Glutamatergic neuron (in vitro differentiated cells): ENCODE measurements around the gene SERINC4. TPM values are rescaled to one million over a fixed set of nuclear protein-coding genes. Genes with fewer than 3 reads are reported as not detected.
"Not testable (repeated sequence)": the region's sequence is repeated elsewhere in the genome, so short reads cannot be mapped to it uniquely, and the experiment has no call there.

Experiments used
- DNase-seq: peaks from one replicate; pipeline ENCODE4 v3.0.0; 2022
- H3K27ac Mint-ChIP-seq: one replicate; pipeline ENCODE4 v1.8.0; 2020; ENCODE audit warnings: mild to moderate bottlenecking, mixed read lengths, inconsistent platforms; ENCODE audit not compliant: unreplicated experiment
- H3K27me3 Mint-ChIP-seq: one replicate; pipeline ENCODE4 v1.8.0; 2020; ENCODE audit warnings: mild to moderate bottlenecking, moderate library complexity, mixed read lengths, inconsistent platforms; ENCODE audit not compliant: unreplicated experiment
- H3K36me3 Mint-ChIP-seq: one replicate; pipeline ENCODE4 v1.8.0; 2020; ENCODE audit warnings: mild to moderate bottlenecking, mixed read lengths, inconsistent platforms; ENCODE audit not compliant: unreplicated experiment
- H3K4me1 Mint-ChIP-seq: one replicate; pipeline ENCODE4 v1.8.0; 2020; ENCODE audit warnings: mild to moderate bottlenecking, low read depth, mixed read lengths, inconsistent platforms; ENCODE audit not compliant: unreplicated experiment
- H3K4me3 Mint-ChIP-seq: one replicate; pipeline ENCODE4 v1.8.0; 2020; ENCODE audit warnings: mild to moderate bottlenecking, mixed read lengths, inconsistent platforms; ENCODE audit not compliant: unreplicated experiment
- H3K9me3 Mint-ChIP-seq: one replicate; pipeline ENCODE4 v1.8.0; 2020; ENCODE audit warnings: mild to moderate bottlenecking, moderate library complexity, mixed read lengths, inconsistent platforms; ENCODE audit not compliant: unreplicated experiment
- CTCF ChIP-seq: fragments of 200-600 bp; sonication (generic); IDR thresholded peaks from one replicate; pipeline ENCODE4 v1.5.0; 2021; ENCODE audit not compliant: partially characterized antibody, unreplicated experiment
- microRNA-seq: library from miRNA; unstranded; fragments of <30 nt; microRNA quantifications from one replicate; pipeline ENCODE4, GENCODE V29; 2020; ENCODE audit not compliant: unreplicated experiment
- total RNA-seq: library from RNA; stranded (reverse); fragmentation: NEBNext Ultra II Directional; extraction: Animal tissue kit (Norgen Biotek cat#: 25700); gene quantifications from one replicate; pipeline ENCODE4 v1.2.1, GENCODE V29; 2021; ENCODE audit not compliant: unreplicated experiment

Gene SERINC4
- total RNA-seq, 1 donor from 2014 or later = not detected

GRCh38 chr15:43749690-43750345, 50.2 kb downstream of the SERINC4 start:
- DNase-seq = no peak
- H3K27ac Mint-ChIP-seq = no peak overlapping the region
- peaks cover 5% of the 10 kb centered on the region for H3K9me3 Mint-ChIP-seq
- TF ChIP-seq CTCF = no peak
- H3K4me3 Mint-ChIP-seq = no peak overlapping the region
- peaks cover 11% of the 10 kb centered on the region for H3K4me1 Mint-ChIP-seq
- H3K36me3 Mint-ChIP-seq = no peaks in the 10 kb centered on the region
- H3K27me3 Mint-ChIP-seq = peaks cover 6% of the 10 kb centered on the region

GRCh38 chr15:43748376-43748775, 51.6 kb downstream of the SERINC4 start:
- Mint-ChIP-seq H3K9me3 (peaks cover 5% of the 10 kb centered on the region), H3K4me1 (peaks cover 11% of the 10 kb centered on the region), H3K36me3 (no peaks in the 10 kb centered on the region), H3K27me3 (peaks cover 6% of the 10 kb centered on the region), H3K27ac (no peak overlapping the region), H3K4me3 (no peak overlapping the region)
- no peak for DNase-seq
- no peak for TF ChIP-seq CTCF

GRCh38 chr15:43746903-43747309, 53.1 kb downstream of the SERINC4 start:
- not testable (repeated sequence) for H3K9me3 Mint-ChIP-seq, DNase-seq, H3K4me1 Mint-ChIP-seq, H3K27me3 Mint-ChIP-seq, H3K36me3 Mint-ChIP-seq
- Mint-ChIP-seq H3K4me3 (peak overlapping the region; percentile 98), H3K27ac (peak overlapping the region; percentile 96)

GRCh38 chr15:43746245-43746902, 53.6 kb downstream of the SERINC4 start, which contains the start of gene PDIA3:
TSS of gene PDIA3 (plus strand) at chr15:43746438. CDS start at chr15:43746540, 102 bp downstream.
- Mint-ChIP-seq H3K27ac (peak within 1 kb of the TSS; percentile 96), H3K4me3 (peak within 1 kb of the TSS; percentile 98)
- not testable (repeated sequence) for H3K9me3 Mint-ChIP-seq, H3K27me3 Mint-ChIP-seq, H3K4me1 Mint-ChIP-seq, H3K36me3 Mint-ChIP-seq
- peak; percentile 96 for DNase-seq
- TF ChIP-seq CTCF = peak; percentile 36

Small RNAs within 50 kb of the gene (microRNA-seq; reads per million reads assigned to microRNA genes)
- gene MIR1282 = not detected

Other genes starting within 250 kb of the SERINC4 start
- gene PPIP5K1, start 210.0 kb downstream of the SERINC4 start, total RNA-seq = 66.4 TPM
- 18.8 TPM for gene CKMT1B, start 206.2 kb downstream of the SERINC4 start, total RNA-seq
- 1.4 TPM for gene STRC, start 181.4 kb downstream of the SERINC4 start, total RNA-seq
- gene CATSPER2, start 151.4 kb downstream of the SERINC4 start, total RNA-seq = 6.9 TPM
- gene CKMT1A, start 106.4 kb downstream of the SERINC4 start, total RNA-seq = 15.7 TPM
- gene PDIA3, start 53.8 kb downstream of the SERINC4 start, total RNA-seq = 222 TPM
- gene ELL3, start 23.3 kb downstream of the SERINC4 start, total RNA-seq = 0.51 TPM
- 650 TPM for gene SERF2, start 7.9 kb downstream of the SERINC4 start, total RNA-seq
- gene HYPK, start 379 bp upstream of the SERINC4 start, total RNA-seq = 26.5 TPM
- gene MFAP1, start 24.5 kb upstream of the SERINC4 start, total RNA-seq = 29.2 TPM
- gene WDR76, start 26.8 kb upstream of the SERINC4 start, total RNA-seq = 4.7 TPM